Stimulated activated CD4-positive, alpha-beta T cell treated with anti-CD3 and anti-CD28 coated beads, Interleukin-1b, Interleukin-23, amount 100 ng/mL, for 4 hours (primary cell): ENCODE results near the gene CZIB.
"Not testable (repeated sequence)": the region's sequence is repeated elsewhere in the genome, so short reads cannot be mapped to it uniquely, and the experiment has no call there.

Source experiments
- DNase-seq, 2 donors: peaks; one replicate each; pipeline ENCODE4 v3.0.0-alpha.2; 2020; ENCODE audit warnings: low read depth in 2 of 2

The CZIB gene

DNA sequence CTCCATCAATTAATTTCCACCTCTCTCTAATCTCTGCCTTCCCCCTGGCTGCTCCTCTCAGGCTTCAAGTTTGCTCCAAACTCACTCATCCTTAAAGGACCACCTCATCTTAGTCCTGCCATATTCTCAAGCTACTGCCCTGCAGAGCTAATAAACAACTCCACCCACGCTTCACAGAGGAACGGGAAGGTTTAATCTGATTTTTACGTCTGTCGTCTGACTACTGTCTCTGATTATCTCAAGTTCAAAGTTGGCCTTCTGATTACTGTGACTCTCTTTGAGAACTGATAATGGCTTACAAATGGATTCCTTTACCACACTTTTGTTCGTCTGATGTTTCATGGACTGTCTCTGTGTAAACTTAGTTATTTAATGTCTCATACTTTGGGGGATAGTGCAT, 31.4 kb downstream of the CZIB start:
- no peak for DNase-seq

DNA sequence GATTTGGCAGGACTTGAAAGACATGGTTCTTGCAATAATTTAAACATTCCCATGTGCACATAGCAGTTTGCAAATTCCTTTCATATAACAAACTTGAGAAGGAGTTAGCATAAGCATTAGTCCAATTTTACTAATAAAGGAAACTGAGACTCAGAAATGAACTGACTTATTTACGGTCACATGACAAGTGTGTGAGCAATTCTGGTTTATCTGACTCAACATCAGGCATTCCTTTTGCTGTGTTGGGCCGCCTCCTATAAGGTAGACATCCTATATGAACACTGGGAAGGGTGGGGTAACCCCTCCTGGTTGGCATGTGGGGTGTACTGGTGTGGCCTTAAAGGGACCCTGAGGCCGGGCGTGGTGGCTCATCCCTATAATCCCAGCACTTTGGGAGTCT, 32.3 kb downstream of the CZIB start:
- DNase-seq: no peak

DNA sequence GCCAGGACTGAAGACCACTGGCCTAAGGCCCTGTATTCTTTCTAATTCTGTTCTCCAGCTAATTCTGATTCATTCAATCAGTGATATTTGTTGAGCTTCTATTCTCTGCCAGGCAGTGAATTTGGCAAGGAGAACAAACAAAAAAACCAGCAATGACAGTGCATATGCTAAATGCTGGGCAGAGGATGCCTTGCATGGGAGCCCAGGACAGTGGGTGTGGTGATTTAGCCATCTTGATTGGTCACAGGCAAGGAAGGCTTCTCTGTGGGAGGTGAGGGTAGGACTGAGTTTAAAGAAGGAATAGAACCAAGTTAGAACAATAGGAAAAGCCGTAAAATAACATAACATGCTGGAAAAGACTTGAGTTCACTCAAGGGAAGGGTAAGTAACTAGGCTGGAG, 33.0 kb downstream of the CZIB start:
- no peak for DNase-seq

DNA sequence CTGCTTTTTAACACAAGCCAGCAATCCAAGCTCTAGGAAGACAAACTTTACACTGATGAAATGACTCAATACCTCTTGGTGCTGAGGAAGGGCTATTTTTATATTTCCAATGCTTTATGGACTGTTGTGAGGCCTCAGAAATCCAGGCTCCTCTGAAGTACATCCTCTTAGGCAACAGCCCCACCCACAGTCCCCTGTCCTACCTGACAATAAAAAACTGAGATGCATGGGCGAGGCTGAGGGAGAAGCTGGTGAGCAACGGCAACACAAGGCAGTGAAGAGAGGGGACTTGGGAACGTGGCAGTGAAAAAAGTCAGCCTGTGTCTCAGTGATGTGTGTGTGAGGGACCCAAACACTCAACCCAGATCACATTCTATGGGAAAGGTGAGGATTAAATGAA, 33.9 kb downstream of the CZIB start:
- no peak for DNase-seq

DNA sequence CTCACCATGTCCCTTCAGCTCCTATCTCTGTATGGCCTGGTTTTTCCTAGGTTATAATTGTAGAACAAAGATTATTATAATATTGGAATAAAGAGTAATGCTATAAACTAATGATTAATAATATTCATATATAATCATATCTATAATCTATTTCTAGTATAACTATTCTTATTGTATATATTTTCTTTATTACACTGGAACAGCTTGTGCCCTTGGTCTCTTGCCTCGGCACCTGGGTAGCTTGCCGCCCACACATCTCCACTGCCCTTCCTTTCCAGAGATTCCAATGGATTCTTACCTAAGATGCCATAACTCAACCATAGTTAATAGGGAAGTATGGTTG, 34.5 kb downstream of the CZIB start:
- DNase-seq: not testable (repeated sequence)

DNA sequence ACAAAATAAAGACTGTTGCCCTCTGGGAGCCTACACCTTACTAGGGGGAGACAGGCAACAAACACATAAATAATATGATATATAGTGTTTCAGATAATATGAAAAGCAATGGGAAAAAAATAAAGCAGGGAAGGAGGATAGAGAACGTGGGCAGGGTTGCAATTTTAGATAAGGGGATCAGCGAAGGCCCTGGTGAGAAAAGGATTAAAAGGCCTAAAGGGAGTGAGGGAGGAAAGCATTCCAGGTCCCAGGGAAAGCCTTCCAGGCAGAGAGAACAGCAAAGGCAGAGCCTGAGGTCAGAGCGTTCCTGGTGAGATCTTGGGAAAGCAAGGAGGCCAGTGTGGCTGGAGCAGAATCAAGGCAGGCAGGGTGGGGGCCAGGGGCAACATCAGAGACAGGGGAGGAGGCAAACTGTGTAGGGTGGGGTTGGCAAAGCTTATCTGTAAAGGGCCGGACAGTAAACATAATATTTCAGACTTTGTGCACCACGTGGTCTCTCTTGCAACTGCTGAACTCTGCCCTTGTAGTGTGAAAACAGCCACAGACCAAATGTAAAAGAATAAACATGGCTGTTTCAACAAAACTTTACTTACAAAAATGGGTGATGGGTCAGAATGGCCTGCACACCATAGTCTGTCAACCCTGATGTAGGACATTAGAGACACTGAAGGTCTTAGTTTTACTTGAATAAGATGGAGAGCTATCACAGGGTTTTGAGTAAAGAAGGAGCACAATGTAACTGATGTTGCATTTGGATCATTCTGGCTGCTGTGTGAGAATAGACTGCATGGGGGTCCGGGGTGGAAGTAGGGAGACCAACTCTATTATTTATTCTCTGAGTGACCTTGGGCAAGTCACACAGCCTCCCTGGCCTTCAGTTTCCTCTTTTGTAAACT, 37.1 kb downstream of the CZIB start:
- no peak for DNase-seq

DNA sequence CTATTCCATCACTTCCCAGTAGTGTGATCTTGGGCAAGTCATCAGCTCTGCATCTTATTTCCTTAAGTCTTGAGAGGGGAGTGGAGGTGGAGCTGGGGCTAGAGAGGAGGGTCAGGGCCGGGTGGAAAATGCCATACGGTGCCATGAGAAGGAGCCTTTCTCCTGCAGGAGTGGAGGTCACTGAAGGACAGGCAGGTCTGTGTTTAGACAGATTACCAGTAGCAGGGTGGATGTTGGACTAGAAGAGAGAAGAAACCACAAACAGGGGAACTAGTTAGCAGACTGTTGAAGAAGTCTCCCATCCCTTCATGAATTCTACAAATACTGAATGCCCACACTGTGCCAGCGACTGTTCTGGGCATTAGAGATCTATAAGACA, 37.7 kb downstream of the CZIB start:
- DNase-seq: no peak

DNA sequence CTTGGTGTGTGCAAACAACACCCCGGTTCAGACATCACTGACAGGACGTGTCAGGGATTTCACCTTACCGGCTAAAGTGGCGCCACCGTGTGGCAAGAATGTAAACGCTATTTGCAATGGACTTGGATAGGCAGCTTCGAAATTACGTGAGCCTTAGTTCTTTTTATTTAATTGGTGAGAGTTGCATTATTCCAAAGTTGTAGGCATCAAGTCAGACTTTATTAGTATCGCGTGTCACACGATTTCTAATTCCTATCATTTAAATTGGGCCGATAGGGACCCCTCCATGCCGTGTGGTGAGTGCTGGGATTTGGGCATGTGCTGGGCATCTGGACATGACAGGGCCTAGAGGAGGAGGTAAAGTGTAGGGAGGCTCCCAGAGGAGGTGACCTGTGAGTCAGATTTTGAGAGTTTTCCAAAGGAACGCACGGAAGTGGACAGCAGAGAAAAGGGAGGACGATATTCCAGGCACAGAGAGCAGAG, 38.3 kb downstream of the CZIB start:
- DNase-seq: peak; percentile 68 to 75

DNA sequence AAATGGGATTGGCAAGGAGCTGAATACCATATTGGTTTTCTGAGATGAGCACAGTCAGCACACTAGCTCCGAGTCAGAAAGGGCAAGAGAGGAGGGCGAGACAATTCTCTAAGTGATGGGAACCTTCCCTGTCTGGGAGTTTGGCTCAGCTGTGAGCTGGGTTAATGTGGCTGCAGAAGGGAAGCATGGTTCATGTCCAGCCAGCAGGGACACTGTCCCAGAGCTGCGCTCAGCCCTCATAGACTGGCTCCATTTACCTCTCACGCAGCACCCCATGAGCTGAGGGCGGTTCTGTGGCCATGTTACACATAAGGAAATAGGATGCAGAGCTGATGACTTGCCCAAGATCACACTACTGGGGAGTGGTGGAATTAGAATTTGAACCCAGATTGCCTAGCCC, 39.5 kb downstream of the CZIB start:
- no peak for DNase-seq

DNA sequence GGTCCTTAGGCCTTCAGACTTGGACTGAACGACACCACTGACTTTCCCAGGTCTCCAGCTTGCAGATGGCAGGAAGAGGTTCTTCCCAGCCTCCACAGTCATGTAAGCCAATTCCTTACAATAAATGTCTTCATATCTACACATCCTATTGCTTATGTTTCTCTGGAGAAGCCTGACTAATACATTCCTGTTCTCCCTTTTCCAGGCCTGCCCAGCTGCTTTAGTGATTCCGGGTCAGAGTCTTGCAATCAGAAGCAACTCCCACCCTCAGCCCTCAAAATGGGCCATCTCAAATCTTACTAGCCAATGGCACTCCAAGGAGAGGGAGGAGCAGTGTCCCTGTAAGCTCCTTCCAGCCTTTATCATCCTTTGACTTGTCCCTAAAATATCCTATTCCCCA, 40.2 kb downstream of the CZIB start:
- DNase-seq: no peak

DNA sequence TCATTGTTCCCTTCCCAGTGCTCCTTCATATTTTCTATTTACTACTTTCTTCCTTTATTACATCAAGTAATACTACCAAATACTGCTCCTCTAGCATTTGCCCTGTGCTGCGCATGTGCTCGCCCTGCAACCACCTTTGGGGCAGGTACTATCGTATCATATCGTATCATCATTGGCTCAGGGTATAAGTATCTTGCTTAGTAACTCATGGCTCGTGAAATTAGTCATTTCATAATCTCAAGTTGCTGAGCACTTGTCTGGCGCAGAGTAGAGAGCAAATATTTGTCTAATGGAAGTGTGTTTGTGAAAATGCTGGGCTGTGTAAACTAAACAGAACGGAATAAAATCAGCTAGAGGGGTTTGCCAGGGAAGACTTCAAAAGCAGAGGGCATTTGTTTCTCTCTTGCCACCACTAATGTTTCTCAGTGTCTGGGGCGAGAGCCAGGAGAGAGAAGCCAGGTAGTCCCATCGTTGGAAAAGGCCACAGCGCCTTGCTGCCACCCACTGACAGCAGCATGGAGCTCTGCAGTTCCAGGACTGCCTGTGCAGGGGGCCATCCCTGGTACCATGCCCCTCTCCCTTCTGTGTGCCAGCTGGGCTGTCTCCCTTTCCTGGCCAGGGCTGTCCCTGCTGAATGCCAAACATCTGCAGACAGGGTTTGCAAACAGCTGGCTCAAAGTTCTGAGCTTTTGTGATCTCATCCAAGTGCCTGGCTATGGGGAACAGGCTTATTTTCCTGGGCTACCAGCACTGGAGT, 43.8 kb downstream of the CZIB start:
- DNase-seq: no peak

DNA sequence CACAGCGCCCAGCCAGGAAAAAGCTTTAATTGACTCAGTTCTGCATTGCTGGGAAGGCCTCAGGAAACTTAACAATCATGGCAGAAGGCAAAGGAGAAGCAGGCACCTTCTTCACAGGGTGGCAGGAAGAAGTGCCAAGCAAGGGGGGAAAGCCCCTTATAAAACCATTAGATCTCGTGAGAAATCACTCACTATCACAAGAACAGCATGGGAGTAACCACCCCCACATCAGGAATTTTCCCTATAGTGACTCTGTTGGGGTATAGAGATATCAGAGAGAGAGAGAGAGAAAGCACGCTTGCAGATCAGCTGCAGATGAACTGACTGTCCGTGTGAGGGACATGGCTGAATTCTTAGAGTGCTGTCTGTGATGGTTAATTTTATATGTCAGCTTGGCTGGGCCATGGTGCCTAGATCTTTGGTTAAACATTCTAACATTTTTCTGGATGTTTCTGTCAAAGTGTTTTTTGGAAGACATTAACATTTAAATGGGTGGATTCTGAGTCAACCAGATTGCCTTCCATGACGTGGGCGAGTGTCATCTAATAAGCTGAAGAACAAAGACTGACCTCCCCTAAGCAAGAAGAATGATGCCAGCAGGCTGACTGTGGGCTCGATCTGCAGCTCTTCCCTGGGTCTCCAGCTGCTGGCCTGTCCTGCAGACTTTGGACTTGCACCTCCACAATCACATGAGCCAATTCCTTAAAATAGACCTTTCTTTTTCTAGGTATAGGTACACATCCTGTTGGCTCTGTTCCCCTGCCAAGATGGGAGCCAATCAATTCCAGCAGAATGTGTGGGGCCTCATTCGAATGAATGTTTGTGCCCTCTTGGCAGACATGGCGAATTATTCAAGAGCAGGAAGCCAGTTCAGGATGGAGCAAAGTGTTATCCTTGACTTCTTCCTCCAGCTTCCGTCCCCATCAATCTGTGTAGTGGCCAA, 45.2 kb downstream of the CZIB start:
- DNase-seq: no peak

DNA sequence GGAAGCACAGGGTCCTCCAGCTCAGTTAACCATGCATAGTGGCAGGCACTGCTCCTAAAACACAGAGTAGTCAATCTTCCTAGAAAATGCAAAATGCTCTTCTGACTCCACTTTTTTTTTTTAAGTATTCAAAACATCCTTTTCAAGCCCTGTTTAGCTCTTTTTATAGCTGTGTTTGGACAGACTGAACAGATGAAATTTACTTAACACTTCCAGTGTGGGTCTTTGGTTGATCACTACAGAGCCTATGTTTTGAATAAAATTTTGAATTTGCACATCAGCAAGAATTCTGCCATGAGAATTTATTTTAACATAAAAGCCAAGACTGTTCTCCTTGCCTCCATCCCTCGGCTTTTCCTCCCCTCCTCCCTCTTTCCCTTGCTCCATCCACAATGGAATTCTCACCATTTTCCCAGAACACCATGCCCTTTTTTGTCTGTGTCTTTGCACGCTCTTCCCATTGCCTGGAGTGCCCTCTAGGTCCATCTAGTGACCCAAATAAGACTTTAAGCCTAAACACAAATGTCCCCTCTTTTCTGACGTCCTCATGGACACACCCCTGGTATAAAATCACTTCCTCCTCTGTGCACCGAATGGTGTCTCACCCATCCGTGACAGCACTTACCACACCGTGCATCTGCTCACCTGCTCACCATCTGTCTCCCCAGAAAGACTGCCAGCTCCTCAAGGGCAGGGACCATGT, 47.9 kb downstream of the CZIB start:
- DNase-seq: no peak

DNA sequence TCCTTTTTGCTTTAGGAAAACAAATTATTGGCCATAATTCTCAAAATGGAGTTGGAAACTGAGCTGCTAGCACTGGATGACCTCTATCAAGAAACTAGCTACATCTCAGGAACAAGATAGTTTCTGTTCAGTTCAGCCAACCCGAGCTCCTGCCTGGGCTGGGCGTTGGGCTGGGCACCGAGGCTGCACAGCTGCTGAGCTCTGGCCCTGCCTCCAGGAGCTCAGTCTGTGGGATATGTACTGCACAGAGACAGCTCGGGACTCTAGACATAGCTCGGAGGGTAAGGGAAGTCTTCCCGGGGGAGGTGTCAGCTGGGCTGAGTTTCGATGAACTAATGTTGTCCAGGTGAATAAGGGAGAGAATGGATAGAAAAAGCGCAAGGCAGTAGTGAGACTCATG, 53.5 kb downstream of the CZIB start:
- no peak for DNase-seq

DNA sequence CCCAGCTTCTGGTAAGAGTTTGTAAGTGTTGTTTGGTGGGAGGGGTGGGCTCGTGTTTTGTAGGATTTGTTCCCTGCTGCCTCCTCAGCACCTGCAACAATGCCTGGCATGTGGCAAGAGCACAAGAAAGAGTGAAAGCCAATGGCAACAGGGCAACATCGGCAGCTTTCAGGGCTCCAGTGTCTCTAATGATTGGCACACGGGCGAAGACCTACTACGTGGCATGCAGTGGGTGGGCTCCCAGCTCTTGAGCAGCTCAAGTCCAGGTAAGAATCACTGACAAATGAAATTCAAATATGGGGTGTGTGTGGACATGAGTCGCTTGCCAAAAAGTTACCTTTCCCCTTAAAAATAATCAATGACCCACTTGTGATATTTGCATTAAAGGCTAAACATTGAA, 54.1 kb downstream of the CZIB start:
- no peak for DNase-seq

DNA sequence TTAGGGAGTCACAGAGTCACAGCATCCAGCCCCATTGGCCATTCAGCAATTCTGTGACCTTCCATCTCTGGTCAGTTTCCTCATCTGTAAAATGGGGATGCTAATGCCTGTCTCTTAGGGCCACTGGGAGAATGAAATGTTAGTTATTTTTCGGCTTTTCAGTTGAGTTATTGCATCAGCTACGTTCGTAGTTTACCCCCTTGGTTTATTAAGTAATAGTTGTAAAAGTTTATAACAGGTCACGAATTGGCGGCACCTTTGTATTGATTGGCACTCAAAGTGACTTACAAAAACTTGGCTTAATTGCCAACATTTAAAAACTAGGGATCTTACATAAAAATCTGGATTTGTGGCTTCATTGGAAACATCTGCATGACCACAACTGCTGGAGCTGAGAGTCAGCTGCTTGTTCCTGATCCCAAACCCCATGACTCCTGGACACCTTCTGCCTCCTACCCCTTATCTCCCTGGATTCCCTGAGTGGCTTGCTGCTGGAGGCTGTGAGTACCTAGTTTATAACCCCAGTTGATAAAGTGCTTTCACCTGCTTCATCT, 54.9 kb downstream of the CZIB start:
- DNase-seq: no peak
